ENCODE data around the gene ARMCX1. TPM values are rescaled to one million over a fixed set of nuclear protein-coding genes. Genes with fewer than 3 reads are reported as not detected.

The ARMCX1 gene
- total RNA-seq, 2 experiments from 2014 or later: 0.18 TPM; not detected in 1

GRCh38 chrX:101602077-101602476 lies 51.7 kb downstream of the ARMCX1 start:
- H3K36me3 Mint-ChIP-seq (ENCODE audit: low read depth): no peaks in the 10 kb centered on the region
- H3K4me3 Mint-ChIP-seq: no peak overlapping the region
- ATAC-seq (no peak), DNase-seq (no peak)
- H3K27me3 Mint-ChIP-seq (ENCODE audit: low read depth): peaks cover 4% of the 10 kb centered on the region
- no peaks in the 10 kb centered on the region for H3K4me1 Mint-ChIP-seq (ENCODE audit: low read depth)
- H3K27ac Mint-ChIP-seq: no peak overlapping the region
- CTCF ChIA-PET: no interaction called here
- no peaks in the 10 kb centered on the region for H3K9me3 Mint-ChIP-seq (ENCODE audit: insufficient read depth)
- POLR2A ChIA-PET: no interaction called here

Other genes with a start within 250 kb of the ARMCX1 start
- 10 to 100 TPM; 15.9 to 17.1 TPM for gene TIMM8A, start 201.8 kb upstream of the ARMCX1 start, total RNA-seq
- gene BTK, start 164.4 kb upstream of the ARMCX1 start, total RNA-seq: under 1 TPM in 1 of 2 experiments, not detected in 1; 0.23 TPM
- 100 to 1,000 TPM; 220 to 270 TPM for gene RPL36A, start 159.5 kb upstream of the ARMCX1 start, total RNA-seq
- gene GLA, start 142.6 kb upstream of the ARMCX1 start, total RNA-seq: 10 to 100 TPM; 34.7 to 38.4 TPM
- 10 to 100 TPM; 41.6 to 44.1 TPM for gene HNRNPH2, start 142.3 kb upstream of the ARMCX1 start, total RNA-seq
- gene ARMCX4, start 65.1 kb upstream of the ARMCX1 start, total RNA-seq: 1 to 10 TPM; 1.2 to 1.5 TPM
- gene ARMCX6, start 67.5 kb downstream of the ARMCX1 start, total RNA-seq: 10 to 100 TPM; 37.9 to 38.4 TPM
- 10 to 100 TPM; 18.4 to 21.6 TPM for gene ARMCX3, start 72.6 kb downstream of the ARMCX1 start, total RNA-seq
- gene ARMCX2, start 109.3 kb downstream of the ARMCX1 start, total RNA-seq: 1 to 10 TPM; 3.6 to 4.4 TPM